Hematopoietic multipotent progenitor cell treated with erythropoietin and hydrocortisone succinate and interleukin-3 and kit ligand, for 4 days (in vitro differentiated cells): ENCODE data around the gene PKD2L2.
A peak's percentile ranks its signal among the peaks of the same experiment; 100 is the strongest.
"Not testable (repeated sequence)": the region's sequence is repeated elsewhere in the genome, so short reads cannot be mapped to it uniquely, and the experiment has no call there.

ENCODE experiments used
- DNase-seq: peaks from one replicate; pipeline ENCODE4 v3.0.0-alpha.2; 2015

Gene PKD2L2

DNA sequence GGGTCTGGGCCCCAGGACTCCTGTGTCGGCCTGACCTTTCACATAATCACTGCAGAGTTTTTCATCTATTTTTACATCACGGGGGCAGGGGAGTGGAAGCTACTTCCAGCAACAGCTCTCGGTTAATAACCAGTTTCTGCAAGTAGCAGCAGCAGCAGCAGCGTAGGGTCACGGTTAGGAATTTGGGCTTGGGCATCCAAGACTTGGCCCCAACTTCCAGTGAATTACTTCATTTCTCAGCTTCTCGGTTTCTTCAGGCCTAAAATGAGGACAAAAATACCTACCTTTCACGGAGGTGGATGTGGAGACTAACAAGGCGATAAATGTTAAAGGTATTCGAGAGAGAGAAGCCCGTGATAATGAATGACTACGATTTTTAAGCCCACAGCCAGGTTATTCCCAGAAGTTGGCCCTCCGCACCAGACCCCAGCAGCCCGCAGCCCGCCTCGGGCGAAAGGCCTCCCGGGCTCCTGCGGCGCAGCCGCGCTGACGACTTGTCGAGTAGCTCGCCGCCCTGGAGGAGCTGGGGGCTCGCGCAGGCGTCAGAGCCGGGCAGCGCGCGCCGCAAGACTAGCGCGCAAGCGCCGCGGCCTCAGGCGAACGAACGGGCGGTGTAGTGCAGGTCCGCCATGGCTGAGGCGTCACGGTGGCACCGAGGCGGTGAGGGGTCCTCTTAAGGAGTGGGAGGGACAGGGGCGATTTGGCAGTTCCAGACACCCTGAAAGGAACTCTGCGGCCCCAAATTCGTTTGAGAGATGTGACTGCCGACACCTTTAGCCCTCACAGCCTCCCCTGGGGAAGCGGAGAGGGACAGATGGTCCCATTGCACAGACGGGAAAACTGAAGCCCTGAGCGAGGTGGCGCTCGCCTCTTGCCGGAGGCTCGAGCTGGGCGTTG is at the start of gene PKD2L2:
PKD2L2 (plus strand) TSS at position 595 of the 897 bp plus-strand sequence; CDS start at position 630, 35 bp downstream.
- peak; percentile 95 for DNase-seq

DNA sequence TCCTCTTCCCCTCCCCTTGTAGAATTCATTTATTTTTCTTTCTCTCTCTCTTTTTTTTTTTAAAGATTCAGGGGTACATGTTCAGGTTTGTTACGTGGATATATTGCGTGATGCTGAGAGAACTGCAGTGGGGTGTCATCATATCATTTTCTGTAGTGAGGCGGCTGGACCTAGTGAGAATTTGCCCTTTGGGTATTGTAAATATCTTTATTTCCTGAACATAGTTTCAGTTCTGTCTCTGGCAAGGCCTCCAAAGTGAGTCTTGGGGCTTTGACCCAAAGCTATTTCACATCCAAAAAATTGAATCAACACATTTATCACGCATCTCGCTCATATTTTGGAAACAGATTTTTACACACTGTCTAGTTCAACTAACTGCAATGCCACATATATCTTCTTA is 47.0 kb upstream of the PKD2L2 start:
- no peak for DNase-seq

DNA sequence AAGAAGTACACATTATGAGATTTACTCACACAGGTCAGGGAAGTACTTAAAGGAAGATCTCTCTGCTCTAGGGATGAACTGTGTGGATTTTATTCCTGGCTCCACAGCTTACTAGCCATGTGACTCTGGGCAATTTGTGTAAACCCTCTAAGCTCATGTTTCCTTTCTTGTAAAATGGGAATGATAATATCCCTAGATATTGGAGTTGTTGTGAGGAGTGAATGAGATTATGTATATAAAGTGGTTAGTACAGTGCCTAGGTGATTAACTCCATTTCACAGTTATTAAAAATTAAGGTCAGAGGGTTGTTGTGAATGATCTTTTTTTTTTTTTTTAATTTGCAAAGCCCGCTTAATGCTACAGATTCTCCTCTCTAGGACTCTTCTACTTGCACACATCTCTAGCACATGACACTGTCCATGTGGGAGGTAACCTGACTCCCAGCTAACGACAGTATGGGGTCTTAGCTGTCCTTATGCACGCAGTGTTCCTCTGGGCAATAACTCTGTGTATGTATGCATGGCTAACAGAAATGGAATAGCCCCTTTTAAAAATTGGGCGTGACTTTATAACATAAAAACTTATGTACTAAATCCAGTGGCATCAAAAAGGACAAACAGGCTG is 45.5 kb upstream of the PKD2L2 start:
- no peak for DNase-seq

DNA sequence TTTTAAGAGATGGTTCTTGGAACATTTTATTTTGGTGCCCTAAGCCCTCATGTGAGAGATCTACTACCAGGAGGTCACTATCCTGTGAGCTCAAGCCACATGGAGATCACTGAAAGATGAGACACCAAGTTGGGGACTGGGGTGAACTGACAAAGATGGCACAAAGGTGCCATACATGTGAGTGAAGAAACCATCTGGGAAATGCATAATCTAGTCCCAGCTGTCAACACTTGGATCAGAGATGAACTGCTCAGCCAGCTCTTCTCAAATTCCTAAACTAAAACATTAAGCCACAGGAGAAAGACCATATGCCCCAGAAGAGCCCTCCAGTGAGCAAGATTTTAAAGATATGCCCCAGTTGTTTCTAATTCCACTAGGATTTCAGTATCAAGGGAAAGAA is 43.8 kb upstream of the PKD2L2 start:
- no peak for DNase-seq

DNA sequence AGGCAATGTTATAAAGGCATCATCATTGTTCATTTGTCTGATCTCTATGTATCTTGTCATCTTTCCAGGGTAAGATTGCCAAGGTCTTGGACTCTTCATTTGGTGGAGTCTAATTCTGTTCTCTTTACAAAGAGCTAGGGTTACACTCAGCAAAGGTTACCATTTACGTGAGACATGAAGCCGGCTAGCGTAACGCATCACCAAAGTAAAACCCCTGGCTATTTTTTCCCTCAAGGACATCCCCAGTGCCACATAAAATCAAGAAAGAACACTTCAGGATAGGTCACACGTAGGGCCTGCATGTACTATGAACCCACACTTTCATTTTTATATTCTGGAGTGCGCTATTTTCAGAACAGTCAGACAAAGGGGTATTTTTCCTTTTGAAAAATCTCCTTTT is 41.6 kb upstream of the PKD2L2 start:
- no peak for DNase-seq

DNA sequence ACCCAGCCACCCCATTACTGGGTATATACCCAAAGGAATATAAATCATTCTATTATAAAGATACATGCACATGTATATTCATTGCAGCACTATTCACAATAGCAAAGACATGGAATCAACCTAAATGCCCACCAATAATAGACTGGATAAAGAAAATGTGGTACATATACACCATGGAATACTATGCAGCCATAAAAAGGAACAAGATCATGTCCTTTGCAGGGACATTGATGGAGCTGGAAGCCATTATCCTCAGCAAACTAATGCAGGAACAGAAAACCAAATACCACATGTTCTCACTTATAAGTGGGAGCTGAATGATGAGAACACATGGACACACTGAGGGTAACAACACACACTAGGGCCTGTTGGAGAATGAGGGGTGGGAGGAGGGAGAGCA is 36.1 kb upstream of the PKD2L2 start:
- not testable (repeated sequence) for DNase-seq

DNA sequence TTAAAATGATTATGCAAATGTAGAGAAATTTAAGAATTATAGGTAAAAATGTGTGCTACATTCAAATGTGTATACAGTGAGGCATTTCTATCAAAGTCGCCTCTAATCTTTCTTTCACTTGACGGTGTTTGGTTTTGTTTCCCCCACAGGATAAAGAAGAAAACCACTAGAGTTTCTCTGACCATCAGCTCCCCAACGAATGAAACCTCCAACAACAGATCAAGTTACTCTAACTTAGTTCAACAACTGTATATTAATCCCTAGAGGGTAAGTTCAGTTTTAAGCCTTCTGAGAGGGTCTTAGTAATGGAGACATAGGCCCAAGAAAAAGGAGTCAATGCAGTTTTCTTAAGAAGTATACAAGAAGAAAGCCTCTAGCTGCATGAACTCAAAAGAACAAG is 33.1 kb upstream of the PKD2L2 start:
- DNase-seq = no peak

DNA sequence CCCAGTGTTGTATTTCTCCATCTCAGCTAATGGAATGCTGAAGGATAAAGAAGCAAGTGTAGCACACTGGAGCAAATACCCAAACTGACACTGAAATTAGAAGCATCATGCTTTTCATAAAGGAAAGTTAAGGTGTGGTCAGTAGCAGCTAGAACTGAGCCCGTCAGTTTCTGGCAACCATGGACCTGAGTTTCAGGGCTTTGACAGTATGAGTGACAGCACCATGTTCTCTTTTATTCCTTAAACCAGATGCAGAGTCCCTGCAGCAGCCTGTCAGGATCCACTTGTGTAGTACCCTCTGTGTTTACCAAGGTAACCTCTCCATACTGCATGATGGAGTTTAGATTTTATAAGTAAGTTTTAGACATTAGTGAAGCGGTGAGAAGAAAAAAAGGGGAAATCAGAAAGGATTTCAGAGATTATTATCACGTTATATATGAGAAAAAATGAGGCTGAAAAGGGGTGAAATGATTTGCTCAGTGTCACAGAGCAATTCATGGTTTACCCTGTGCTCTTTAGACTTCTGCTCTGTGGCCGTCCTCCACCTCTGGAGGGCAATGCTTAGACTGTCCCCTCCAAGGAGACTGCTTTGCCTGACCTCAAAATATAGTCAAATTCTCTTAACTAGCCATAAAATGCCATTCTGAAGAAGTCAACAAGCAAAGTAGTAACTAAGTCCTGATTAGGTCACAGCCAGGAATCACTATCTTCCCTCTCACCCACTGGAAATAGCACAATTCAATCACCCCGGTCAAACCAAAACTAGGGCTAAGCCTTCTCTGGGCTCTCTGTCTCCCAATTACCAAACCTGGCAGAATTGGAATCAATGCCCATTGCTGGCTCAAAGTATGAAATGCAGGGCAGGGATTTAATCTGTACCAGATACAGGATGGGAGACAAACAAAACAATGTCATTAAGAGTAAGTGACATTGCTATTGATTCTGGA is 32.1 kb upstream of the PKD2L2 start:
- no peak for DNase-seq

DNA sequence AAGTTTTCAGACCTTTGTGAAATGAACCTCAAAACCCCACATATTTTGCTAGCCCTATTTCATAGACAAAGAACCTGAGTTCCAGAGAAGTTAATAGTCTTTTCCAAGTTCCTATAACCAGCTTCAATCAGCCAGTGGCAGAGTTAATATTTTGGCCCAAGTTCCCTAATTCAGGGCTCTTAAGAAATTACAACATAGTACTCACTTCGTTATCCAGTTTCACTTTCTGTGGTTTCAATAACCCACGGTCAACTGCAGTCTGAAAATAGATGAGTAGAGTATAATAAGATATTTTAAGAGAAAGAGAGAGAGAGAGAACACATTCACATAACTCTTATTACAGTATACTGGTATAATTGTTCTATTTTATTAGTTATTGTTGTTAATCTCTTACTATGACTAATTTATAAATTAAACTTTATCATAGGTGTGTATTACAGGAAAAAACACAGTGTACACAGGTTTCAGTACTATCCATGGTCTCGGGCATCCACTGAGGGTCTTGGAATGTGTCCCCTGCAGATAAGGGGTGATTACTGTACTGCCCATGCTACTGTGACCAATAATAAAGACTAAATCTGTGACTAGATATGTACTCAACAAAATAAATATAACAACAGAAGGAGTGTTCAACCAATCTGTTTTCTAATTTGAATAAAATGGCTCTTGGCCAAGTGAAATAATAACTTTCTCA is 30.9 kb upstream of the PKD2L2 start:
- peak; percentile 78 for DNase-seq

DNA sequence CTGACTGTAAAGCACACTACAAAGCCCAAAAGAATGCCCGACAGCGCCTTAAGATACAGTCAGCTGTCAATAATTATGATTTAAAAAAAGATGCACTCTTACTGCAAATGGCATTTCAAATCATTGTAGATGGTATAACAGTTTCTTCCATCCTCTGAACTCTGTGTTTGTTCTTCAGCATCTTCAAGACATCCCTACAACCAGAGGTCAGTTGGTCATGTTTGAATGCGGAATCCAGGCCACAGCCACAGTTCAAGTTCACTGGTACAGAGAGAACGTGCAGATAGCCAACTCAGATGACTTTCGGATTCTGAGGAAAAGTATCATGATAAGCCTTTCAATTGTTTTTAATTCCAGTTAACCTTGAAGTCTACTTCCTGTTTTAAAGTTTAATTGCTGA is 30.3 kb upstream of the PKD2L2 start:
- DNase-seq = no peak

DNA sequence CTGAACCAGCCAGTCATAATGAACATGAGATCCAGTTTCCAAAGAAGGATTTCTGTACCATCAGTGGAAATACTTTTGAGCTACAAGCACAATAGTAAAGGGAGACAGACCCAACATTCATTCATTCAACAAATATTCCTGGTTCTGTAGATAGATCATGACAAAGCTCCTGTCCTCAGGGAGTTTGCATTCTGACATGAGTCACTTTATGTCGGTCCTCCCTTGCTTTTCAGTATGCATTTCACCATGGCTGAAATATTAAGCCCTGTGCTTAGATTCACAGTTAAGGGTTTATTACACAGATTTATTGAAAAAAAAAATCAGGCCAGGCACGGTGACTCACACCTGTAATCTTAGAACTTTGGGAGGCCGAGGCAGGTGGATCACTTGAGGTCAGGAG is 27.0 kb upstream of the PKD2L2 start:
- DNase-seq = no peak

DNA sequence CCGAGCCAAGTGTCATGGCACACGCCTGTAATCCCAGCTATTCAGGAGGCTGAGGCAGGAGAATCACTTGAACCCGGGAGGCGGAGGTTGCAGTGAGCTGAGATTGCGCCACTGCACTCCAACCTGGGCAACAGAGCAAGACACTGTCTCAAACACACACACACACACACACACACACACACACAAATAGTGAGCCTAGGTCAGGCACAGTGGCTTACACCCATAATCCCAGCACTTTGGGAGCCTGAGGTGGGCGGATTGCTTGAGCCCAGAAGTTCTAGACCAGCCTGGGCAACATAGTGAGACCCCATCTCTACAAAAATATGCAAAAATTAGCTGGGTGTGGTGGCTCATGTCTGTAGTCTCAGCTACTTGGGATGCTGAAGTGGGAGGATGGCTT is 25.6 kb upstream of the PKD2L2 start:
- DNase-seq = not testable (repeated sequence)

DNA sequence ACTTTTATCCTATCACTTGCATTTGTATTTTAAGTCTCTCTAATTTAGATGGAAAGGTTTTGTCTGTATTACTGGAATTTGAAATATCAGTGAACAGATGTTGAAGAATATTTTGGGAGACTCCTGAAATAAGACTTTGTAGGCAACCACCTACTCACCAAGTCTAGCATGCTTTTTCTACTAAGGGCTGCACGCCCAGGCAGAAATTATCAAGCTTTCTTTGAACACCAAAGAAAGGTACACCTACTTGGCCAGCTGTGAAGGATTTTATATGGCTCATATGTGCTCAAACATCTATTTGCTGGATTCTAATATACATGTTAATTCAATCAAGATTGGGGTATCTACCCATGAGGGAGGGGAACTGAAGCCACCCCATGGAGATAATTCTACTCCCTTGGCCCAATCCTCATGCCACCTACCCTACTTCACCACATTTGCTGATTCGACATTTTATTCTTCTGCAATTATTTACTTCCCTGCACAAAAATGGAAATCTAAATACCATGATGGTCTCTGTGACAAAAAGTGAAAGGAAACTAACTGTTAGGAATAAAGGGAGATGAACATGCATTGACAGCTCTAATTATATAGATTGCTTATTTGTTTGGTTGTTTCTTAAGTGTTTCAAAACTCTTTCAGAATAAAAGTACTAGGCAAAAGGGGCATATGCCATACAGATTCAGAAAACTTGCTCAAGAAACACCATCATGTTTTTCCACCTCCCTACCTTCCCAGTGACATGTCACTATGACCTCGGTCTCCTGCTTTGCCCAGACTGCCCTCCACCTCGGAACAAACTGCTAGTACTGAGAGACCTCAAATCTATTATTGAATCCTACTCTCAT is 22.5 kb upstream of the PKD2L2 start:
- no peak for DNase-seq

DNA sequence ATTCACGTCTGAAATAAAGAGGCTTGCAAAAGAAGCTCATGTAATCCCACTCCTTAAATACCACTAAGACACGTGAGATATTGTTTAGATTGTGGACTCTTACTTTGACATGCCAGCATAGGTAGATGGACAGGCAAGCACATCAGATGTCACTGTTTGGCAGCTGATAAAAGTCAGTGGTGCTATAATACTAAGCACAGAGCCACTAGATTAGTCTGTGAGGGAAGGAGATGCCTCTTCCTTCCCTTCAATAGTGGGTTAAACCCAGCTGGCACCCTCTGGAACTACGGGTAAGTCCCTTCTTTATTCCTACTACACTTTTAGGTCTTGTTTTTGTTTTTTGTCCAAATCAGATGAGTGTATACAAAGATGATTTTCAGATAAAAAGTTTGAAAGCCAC is 21.6 kb upstream of the PKD2L2 start, which contains the start of gene MYOT:
MYOT (plus strand) TSS at position 197 of the 400 bp plus-strand sequence. CDS start 2,792 bp downstream, outside the sequence.
- DNase-seq = peak; percentile 31

DNA sequence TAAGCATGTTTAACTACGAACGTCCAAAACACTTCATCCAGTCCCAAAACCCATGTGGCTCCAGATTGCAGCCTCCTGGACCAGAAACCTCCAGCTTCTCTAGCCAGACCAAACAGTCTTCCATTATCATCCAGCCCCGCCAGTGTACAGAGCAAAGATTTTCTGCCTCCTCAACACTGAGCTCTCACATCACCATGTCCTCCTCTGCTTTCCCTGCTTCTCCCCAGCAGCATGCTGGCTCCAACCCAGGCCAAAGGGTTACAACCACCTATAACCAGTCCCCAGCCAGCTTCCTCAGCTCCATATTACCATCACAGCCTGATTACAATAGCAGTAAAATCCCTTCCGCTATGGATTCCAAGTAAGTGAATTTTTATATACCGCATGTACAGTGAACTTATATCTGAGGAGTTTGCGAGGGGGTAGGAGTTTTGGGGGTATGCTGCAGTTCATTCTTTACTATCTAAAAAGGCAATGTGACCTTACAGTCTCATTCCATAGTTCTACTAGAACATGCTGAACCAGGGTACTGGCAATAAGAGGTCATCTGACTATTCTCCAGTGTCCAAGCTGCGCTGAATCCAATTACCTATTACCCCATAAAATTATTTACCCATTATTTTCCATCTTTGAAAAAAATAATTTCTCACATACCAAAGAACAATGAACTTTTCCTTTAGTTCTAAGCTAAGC is 18.5 kb upstream of the PKD2L2 start:
- DNase-seq = no peak

DNA sequence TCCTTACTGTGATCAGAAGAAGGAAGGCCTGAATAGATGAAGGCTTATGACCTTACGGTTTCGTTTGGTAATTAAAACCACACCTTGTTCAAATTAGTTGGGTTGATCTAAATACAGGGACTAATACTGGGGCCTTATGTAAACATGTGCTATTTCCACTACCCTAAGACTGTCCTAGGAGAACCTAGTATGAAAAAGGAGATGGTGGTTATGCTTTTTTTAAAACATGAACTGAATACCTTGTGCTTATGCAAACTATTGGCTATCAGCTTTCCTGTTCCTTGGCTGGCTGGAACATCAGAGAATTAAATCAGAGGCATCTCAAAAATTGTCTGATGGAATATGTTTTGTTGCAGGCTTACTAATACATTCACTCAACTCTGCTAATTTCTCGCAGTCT is 17.7 kb upstream of the PKD2L2 start:
- DNase-seq = no peak

DNA sequence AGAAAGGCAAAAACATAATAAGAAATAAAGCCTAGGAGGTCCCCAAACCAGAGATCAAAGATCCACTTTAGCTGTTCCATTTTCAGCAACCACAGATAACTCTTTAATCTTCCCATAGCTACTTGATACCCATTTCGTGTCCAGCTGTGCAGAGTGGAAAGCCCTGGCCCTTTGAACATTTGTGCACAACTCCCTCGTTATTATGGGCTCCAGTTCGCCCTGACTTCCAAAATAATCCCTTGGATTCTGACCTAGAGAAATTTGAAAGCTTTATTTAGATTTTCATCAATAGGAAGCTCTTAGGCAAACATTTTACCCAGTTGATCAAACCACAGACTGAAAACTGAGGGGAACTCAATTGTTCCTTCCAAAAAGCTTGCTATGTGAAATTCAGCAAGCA is 16.8 kb upstream of the PKD2L2 start:
- DNase-seq = no peak

DNA sequence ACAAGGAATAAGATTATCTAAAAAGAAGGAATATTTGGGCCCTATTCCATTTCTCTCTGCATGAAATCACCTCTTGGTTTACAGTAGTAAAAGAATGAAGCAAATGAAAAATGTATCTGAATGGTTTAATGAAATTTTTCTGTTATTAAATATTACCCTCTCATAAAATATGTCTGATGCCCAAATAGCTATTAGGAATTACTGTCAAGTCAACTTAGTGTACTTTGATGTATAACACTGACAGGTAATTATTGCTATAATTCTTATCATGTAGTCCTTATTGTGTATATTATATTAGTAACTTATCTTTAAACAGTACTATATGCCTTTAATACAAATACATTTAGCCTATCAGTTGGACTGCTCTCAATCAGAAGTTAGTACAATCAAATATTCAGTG is 13.2 kb upstream of the PKD2L2 start:
- no peak for DNase-seq

DNA sequence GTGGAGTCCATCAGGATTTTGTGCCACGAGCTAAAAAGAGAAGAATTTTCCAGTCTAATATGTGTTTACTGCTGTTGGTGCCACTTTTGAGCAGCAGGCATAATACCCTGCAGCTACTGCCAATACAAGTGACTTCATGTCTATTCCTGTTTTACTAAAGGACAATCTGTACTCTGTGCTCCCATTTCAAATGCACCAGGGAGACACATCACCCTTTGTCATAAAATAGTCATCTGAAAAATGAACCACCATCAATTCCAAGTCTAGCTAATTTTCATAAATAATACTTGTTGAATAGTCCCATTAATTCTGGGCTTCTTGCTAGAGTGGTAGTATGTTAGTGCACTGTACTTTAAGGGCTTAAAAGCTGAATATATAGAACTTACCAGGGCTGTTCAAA is 8.9 kb upstream of the PKD2L2 start:
- no peak for DNase-seq

DNA sequence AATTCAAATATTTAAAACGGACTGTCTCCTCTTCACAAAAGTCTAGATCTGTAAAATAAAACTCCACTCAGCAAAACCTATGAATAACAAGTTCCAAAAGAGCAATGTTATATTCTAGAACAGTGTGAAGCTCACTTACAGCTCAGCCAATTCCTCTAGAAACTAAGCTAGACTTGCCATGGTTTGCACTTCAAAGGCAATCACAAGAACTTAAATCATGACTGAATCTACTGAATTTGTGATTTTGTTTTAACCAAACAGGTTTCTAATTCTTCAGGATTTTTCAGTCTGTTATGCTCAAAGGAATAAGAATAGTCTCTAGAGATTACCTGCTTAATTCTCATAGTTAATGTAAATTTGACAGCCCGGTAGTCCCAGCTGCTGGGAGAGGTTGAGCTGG is 1.4 kb upstream of the PKD2L2 start:
- peak; percentile 13 for DNase-seq

DNA sequence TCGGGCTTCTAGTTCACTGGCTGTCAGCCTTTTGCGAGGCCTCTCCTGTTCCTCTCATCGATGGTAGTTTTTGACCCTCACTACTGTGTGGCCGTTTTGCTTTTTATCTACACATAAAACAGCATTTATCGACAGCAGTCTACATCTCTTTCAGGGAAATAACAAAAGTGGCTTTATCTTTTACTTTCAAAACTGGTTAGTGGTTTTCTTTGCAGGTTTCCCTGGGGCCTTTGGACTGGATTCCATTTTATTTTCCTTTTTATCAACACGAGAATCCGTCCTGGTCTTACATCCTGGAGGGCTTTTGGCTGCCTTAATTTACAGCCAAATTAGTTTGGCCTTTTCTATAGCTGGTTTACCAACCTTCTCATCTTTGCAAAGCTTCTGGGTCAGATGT is 793 bp upstream of the PKD2L2 start:
- peak; percentile 40 for DNase-seq
